SH-SY5Y (cell line): ENCODE measurements around the gene FHAD1.

ENCODE experiments used
- GATA2 ChIP-seq: IDR thresholded peaks from 2 replicates; pipeline ENCODE4 v1.6.1; 2011; ENCODE audit warnings: mild to moderate bottlenecking, low read depth, low read length
- GATA3 ChIP-seq: IDR thresholded peaks from 2 replicates; pipeline ENCODE4 v1.6.1; 2011; ENCODE audit warnings: low read depth, mild to moderate bottlenecking, low read length, moderate library complexity

DNA sequence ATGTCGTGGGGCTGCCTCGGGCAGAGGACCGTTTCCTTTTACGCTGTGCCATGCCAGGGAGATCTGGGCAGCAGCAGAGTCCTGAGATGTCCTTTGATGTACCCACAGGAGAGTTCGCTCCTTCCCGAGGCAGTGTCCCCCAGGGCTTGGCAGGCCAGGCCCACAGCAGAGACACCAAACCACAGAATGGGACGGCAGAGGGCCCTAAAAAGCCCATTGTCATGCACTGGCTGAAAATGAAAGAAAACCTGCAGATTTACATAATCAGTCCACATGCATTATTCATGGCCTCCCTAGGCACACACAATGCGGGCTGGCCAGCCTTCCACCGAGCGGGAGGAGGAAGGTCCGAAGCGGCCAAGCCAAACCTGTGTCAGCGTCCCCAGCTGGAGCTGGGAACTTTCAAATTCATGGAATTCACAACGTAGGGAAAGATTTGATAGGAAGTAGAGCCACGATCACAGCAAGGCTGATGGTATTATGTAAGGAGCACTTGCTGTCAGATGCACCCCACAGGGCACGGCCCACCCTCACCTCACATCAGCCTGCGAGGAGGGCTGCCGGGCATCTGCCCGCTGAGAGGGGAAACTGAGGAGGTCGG lies 137.4 kb downstream of the FHAD1 start:
- TF ChIP-seq GATA2 (no peak), GATA3 (no peak)
